Neural crest cell (in vitro differentiated cells): Measurements from ENCODE around the gene DHRS3. TPM values are rescaled to one million over a fixed set of nuclear protein-coding genes. Genes with fewer than 3 reads are reported as not detected.

ENCODE experiments used
- DNase-seq: peaks from one replicate; pipeline ENCODE4 v3.0.0; 2021; ENCODE audit warnings: low read depth, mixed read lengths, low spot score
- H3K27ac Mint-ChIP-seq: one replicate; pipeline ENCODE4 v1.8.0; 2021; ENCODE audit warnings: mild to moderate bottlenecking, mixed read lengths; ENCODE audit not compliant: unreplicated experiment
- H3K27me3 Mint-ChIP-seq: 2 replicates; pipeline ENCODE4 v1.8.0; 2021; ENCODE audit warnings: low read depth, mild to moderate bottlenecking, mixed read lengths
- H3K36me3 Mint-ChIP-seq: 2 replicates; pipeline ENCODE4 v1.8.0; 2021; ENCODE audit warnings: low read depth, mild to moderate bottlenecking, mixed read lengths
- H3K4me1 Mint-ChIP-seq: 2 replicates; pipeline ENCODE4 v1.8.0; 2021; ENCODE audit warnings: mixed read lengths
- H3K4me3 Mint-ChIP-seq: one replicate; pipeline ENCODE4 v1.8.0; 2021; ENCODE audit warnings: mild to moderate bottlenecking, mixed read lengths
- H3K9me3 Mint-ChIP-seq: 2 replicates; pipeline ENCODE4 v1.8.0; 2021; ENCODE audit warnings: mixed read lengths
- total RNA-seq: library from RNA; stranded (reverse); gene quantifications from 2 replicates; pipeline ENCODE4 v1.2.1, GENCODE V29; 2021
- TF ChIP-seq, protein P1 (sequence below): fragments of 200-600 bp; sonication (generic); conservative IDR thresholded peaks from 2 replicates; pipeline ENCODE4 v1.5.0; 2021; ENCODE audit warnings: antibody characterized with exemption, mild to moderate bottlenecking

DHRS3 gene
- total RNA-seq, 1 donor from 2014 or later, result 0.91 TPM

DNA sequence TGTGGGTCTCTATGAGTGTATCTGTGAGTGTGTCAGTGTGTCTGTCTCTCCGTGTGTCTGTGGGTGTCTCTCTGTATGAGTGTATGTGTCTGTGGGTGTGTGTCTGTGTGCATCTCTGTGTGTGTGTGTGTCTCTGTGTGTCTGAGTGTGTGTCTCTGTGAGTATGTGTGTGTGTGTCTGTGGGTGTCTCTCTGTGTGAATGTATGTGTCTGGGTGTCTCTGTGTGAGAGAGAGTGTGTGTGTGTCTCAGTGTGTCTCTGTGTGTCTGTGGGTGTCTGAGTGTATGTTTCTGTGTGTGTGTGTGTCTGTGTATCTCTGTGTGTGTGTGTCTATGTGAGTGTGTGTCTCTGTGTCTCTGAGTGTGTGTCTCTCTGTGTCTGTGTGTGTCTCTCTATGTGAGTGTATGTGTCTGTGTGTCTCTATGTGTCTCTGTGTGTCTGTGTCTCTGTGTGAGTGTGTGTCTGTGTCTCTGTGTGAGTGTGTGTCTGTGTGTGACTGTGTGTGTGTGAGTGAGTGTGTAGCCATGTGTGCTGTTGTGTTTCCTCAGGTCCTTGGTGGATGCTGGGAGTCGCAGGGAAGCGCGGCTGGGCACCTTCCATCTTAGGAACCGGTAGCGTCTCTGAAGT lies 33.0 kb downstream of the DHRS3 start:
- Mint-ChIP-seq H3K27ac (no peak overlapping the region), H3K36me3 (no peaks in the 10 kb centered on the region), H3K4me3 (no peak overlapping the region), H3K27me3 (peaks cover 2% of the 10 kb centered on the region), H3K9me3 (no peaks in the 10 kb centered on the region), H3K4me1 (no peaks in the 10 kb centered on the region)
- TF ChIP-seq, protein P1, sequence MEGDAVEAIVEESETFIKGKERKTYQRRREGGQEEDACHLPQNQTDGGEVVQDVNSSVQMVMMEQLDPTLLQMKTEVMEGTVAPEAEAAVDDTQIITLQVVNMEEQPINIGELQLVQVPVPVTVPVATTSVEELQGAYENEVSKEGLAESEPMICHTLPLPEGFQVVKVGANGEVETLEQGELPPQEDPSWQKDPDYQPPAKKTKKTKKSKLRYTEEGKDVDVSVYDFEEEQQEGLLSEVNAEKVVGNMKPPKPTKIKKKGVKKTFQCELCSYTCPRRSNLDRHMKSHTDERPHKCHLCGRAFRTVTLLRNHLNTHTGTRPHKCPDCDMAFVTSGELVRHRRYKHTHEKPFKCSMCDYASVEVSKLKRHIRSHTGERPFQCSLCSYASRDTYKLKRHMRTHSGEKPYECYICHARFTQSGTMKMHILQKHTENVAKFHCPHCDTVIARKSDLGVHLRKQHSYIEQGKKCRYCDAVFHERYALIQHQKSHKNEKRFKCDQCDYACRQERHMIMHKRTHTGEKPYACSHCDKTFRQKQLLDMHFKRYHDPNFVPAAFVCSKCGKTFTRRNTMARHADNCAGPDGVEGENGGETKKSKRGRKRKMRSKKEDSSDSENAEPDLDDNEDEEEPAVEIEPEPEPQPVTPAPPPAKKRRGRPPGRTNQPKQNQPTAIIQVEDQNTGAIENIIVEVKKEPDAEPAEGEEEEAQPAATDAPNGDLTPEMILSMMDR, result no peak
- DNase-seq, result no peak

DNA sequence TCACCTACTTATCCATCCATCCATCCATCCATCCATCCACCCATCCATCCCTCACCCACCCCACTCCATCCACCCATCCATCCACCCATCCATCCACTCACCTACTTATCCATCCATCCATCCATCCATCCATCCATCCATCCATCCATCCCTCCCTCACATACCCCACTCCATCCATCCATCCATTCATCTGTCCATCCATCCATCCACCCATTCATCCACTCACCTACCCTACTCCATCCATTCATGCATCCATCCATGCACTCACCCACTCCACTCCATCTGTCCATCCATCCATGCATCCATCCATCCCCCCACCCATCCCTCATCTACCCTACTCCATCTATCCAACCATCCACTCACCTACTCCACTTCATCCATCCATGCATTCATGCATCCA lies 34.5 kb downstream of the DHRS3 start:
- TF ChIP-seq, protein P1, result no peak
- H3K27me3 Mint-ChIP-seq, result peaks cover 2% of the 10 kb centered on the region
- H3K36me3 Mint-ChIP-seq, result no peaks in the 10 kb centered on the region
- no peaks in the 10 kb centered on the region for H3K9me3 Mint-ChIP-seq
- no peaks in the 10 kb centered on the region for H3K4me1 Mint-ChIP-seq
- no peak overlapping the region for H3K27ac Mint-ChIP-seq
- H3K4me3 Mint-ChIP-seq, result no peak overlapping the region
- DNase-seq, result no peak

DNA sequence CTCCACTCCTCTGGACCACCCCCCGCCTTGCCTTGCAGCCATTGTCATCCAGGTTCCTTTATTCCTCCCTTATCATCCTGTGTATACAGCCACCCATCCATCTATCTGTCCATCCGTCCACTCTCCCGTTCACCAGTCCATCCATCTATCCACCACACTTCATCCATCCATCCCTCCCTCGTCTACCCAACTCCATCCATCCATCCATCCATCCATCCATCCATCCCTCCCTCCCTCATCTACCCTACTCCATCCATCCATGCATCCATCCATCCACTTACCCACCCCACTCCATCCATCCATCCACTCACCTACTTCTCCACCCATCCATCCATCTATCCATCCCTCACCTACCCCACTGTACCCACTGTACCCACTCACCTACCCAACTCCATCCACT lies 35.4 kb downstream of the DHRS3 start:
- TF ChIP-seq, protein P1, result no peak
- H3K27me3 Mint-ChIP-seq, result no peaks in the 10 kb centered on the region
- no peak overlapping the region for H3K27ac Mint-ChIP-seq
- no peaks in the 10 kb centered on the region for H3K4me1 Mint-ChIP-seq
- no peaks in the 10 kb centered on the region for H3K9me3 Mint-ChIP-seq
- H3K4me3 Mint-ChIP-seq, result no peak overlapping the region
- no peak for DNase-seq
- H3K36me3 Mint-ChIP-seq, result no peaks in the 10 kb centered on the region

DNA sequence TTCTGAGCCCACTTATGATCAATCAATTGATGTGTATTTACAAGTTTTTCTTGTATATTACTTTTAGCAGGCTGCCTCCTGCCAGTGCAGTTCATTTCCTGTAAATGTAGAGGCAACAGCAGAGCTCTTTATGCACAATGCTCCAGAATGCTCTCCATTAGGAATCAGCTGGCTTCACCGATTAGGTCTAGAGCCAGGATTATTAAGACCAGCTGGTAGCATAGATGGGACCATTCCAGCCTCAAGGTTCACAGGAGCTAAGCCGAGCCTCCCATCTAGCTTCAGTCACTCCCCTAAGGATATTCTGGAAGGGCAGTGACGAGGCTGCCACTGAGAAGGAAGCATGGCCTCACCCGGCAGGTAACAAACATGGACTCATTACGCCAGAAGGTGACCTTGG lies 36.8 kb downstream of the DHRS3 start:
- H3K4me1 Mint-ChIP-seq, result no peaks in the 10 kb centered on the region
- no peak overlapping the region for H3K4me3 Mint-ChIP-seq
- H3K36me3 Mint-ChIP-seq, result no peaks in the 10 kb centered on the region
- H3K27me3 Mint-ChIP-seq, result no peaks in the 10 kb centered on the region
- no peaks in the 10 kb centered on the region for H3K9me3 Mint-ChIP-seq
- no peak overlapping the region for H3K27ac Mint-ChIP-seq
- TF ChIP-seq, protein P1, result no peak
- no peak for DNase-seq

DNA sequence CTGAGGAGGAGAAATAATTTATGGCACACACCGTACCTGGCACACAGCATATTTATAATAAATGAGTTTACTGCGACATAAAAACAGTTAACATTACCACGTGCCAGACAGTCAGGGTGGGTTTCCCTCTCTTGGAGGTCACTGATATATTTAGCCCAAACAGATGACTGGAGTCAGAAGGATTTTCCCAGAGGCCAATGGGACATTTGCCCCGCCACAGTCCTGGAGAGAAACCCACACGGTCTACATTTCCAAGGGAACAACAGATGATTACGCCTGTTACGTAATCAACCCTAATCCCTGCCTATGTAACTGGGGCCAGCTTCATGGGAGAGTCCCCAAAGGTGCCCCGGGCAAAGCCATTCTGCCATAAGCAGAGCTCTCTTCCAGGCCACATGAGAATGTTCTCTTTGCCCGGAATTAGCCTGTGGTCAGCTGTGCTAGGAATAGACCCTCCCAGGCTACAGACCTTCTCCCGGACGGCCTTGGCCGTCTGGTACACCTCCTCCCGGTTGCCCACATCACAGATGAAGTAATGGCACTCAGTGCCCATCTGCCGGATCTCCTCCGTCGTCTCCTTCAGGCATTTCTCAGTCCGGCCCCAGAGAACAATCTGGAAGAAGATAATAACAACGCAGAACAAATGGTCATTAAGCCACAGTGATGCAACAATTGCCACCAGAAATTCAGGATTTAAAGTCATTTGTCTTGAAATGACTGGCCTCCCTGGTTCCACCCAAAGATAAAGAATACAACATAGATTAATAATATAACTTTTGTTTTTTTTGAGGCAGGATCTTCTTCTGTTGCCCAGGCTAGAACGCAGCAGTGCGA lies 37.7 kb downstream of the DHRS3 start:
- H3K4me3 Mint-ChIP-seq, result no peak overlapping the region
- no peaks in the 10 kb centered on the region for H3K4me1 Mint-ChIP-seq
- H3K9me3 Mint-ChIP-seq, result no peaks in the 10 kb centered on the region
- no peak overlapping the region for H3K27ac Mint-ChIP-seq
- TF ChIP-seq, protein P1, result no peak
- no peaks in the 10 kb centered on the region for H3K27me3 Mint-ChIP-seq
- no peak for DNase-seq
- H3K36me3 Mint-ChIP-seq, result no peaks in the 10 kb centered on the region
